ENCODE data around the gene CDC42BPA. TPM values are rescaled to one million over a fixed set of nuclear protein-coding genes. Genes with fewer than 3 reads are reported as not detected.

The CDC42BPA gene
- total RNA-seq, 1 experiment from 2014 or later = 30.1 TPM

DNA sequence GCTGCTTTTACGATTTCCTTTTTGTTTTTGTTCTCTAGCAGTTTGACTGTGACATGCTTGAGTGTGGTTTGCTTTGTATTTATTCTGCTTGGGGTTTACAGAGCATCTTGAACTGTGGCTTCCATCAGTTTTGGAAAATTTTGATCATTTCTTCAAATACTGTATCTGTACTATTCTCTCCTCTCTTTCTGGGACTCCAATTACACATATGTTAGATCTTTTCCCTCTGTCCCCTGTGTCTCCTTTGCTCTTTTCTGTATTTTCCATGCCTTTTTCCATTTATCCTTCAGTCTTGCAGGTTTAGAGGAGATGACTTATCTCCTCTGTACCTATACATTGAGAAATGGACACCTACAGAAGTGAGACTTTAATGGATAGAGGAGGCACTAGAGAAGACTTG, 346.5 kb downstream of the CDC42BPA start:
- Histone ChIP-seq H2BK12ac (ENCODE audit: insufficient read length, low read depth, low read length) (no peak overlapping the region), H2AFZ (ENCODE audit: low read length) (no peak overlapping the region), H3K79me2 (ENCODE audit: insufficient read depth, low read length) (no peaks in the 10 kb centered on the region), H3K23ac (ENCODE audit: insufficient read length, low read depth, low read length) (no peak overlapping the region), H2AK5ac (ENCODE audit: insufficient read length, low read length) (no peak overlapping the region), H3K56ac (ENCODE audit: insufficient read length, low read depth, low read length) (no peak overlapping the region), H4K91ac (ENCODE audit: insufficient read length, low read depth, low read length) (no peak overlapping the region), H4K8ac (replicated peaks; ENCODE audit: insufficient read length, low read depth, low read length) (no peak overlapping the region), H3K27me3 (ENCODE audit: insufficient read depth, low read length) (no peaks in the 10 kb centered on the region), H2BK20ac (ENCODE audit: low read depth, low read length, poor library complexity, severe bottlenecking) (no peak overlapping the region), H2BK15ac (ENCODE audit: low read depth, low read length) (no peak overlapping the region), H4K20me1 (ENCODE audit: control insufficient read depth, insufficient read depth, insufficient read length) (no peaks in the 10 kb centered on the region), H3K23me2 (ENCODE audit: insufficient read length, low read depth, low read length, poor library complexity, severe bottlenecking) (no peaks in the 10 kb centered on the region), H3K4me2 (ENCODE audit: insufficient read depth, insufficient read length, low read length) (no peak overlapping the region), H3K14ac (ENCODE audit: insufficient read depth, low read length) (no peak overlapping the region), H3K27ac (ENCODE audit: insufficient read length, low read depth, low read length) (no peak overlapping the region), H3K4me1 (ENCODE audit: insufficient read depth, low read length) (no peaks in the 10 kb centered on the region), H3K79me1 (ENCODE audit: insufficient read depth, low read depth, low read length, poor library complexity, severe bottlenecking) (no peaks in the 10 kb centered on the region), H3K9ac (ENCODE audit: extremely low read depth, insufficient read length, low read length) (no peak overlapping the region), H2BK5ac (ENCODE audit: insufficient read length, low read length) (no peak overlapping the region), H3K4ac (ENCODE audit: low read depth, low read length) (no peak overlapping the region), H3K9me3 (ENCODE audit: control insufficient read depth, low read depth, low read length) (no peaks in the 10 kb centered on the region), H3K18ac (ENCODE audit: insufficient read length, low read depth, low read length) (no peak overlapping the region), H3T11ph (ENCODE audit: low read length) (no peak overlapping the region), H2BK120ac (ENCODE audit: low read depth, low read length, poor library complexity, severe bottlenecking) (no peak overlapping the region), H4K5ac (ENCODE audit: insufficient read length, low read depth, low read length) (no peak overlapping the region)
- TF ChIP-seq CTCF (conservative IDR thresholded peaks at IDR 0.05) = no peak
- H3K27me3 Mint-ChIP-seq (ENCODE audit: low read depth) = no peaks in the 10 kb centered on the region
- no CpG with 5 or more reads among the region's 1 CpG for WGBS (ENCODE audit: extremely low coverage, insufficient read length, low lambda C conversion rate)
- DNase-seq = no peak
- peaks cover 7 to 14% (median 9%) of the 10 kb centered on the region in 3 experiments for H3K36me3 Mint-ChIP-seq (ENCODE audit: insufficient read depth in 1 of 3, low read depth in 3 of 3)
- H3K27ac Mint-ChIP-seq = no peak overlapping the region
- H3K9me3 Mint-ChIP-seq = peaks cover 7 to 8% of the 10 kb centered on the region in 2 experiments; a peak in 4 of 5 replicates
- peaks cover 4 to 15% of the 10 kb centered on the region in 2 experiments; a peak in 3 of 4 replicates for H3K4me1 Mint-ChIP-seq
- H3K4me3 Mint-ChIP-seq = no peak overlapping the region

All from H9 (cell line).